Keratinocyte (primary cell): Measurements from ENCODE around the gene NCKAP5. TPM values are rescaled to one million over a fixed set of nuclear protein-coding genes. Genes with fewer than 3 reads are reported as not detected.

Source experiments
- DNase-seq: peaks from one replicate; pipeline ENCODE4 v3.0.0-alpha.2; 2011; ENCODE audit warnings: low read depth, missing footprints, low spot score
- FAIRE-seq: peaks from 2 replicates; lab custom pipeline; 2011; peaks lifted over from hg19 to GRCh38; lab: Jason Lieb, UNC
- H2AFZ ChIP-seq: 2 replicates; pipeline ENCODE4 v1.6.0; 2012; ENCODE audit warnings: low read length, control low read depth, inconsistent platforms; ENCODE audit not compliant: control insufficient read depth
- H3K27ac ChIP-seq: 2 replicates; pipeline ENCODE4 v1.5.1; 2011; ENCODE audit warnings: low read length; ENCODE audit not compliant: control insufficient read depth, insufficient read depth
- H3K27me3 ChIP-seq: 3 replicates; pipeline ENCODE4 v1.6.0; 2011; ENCODE audit warnings: low read length; ENCODE audit not compliant: control insufficient read depth, insufficient read depth; ENCODE audit errors: extremely low read depth
- H3K36me3 ChIP-seq, 2 experiments: 2 replicates in 1 of 2; 3 replicates in 1 of 2; pipeline ENCODE4 v1.5.1; 2011; ENCODE audit warnings: low read length in 2 of 2, mild to moderate bottlenecking in 1 of 2; ENCODE audit not compliant: control insufficient read depth in 2 of 2, insufficient read depth in 2 of 2; ENCODE audit errors: extremely low read depth in 1 of 2
- H3K4me1 ChIP-seq: 3 replicates; pipeline ENCODE4 v1.5.1; 2011; ENCODE audit warnings: low read length; ENCODE audit not compliant: control insufficient read depth, insufficient read depth; ENCODE audit errors: extremely low read depth
- H3K4me2 ChIP-seq: 3 replicates; pipeline ENCODE4 v1.6.0; 2011; ENCODE audit warnings: low read depth, low read length; ENCODE audit not compliant: control insufficient read depth, insufficient read depth; ENCODE audit errors: extremely low read depth
- H3K4me3 ChIP-seq, 3 experiments: fragments of 200-600 bp in 1 of 3; sonication (generic) in 1 of 3; 2 replicates in 2 of 3; 3 replicates in 1 of 3; pipeline ENCODE4 v1.5.1; 2011 to 2016; ENCODE audit warnings: low read length in 3 of 3, mild to moderate bottlenecking in 3 of 3, control low read depth in 2 of 3, inconsistent platforms in 1 of 3, low read depth in 1 of 3, mixed read lengths in 1 of 3, mixed run types in 1 of 3, moderate library complexity in 1 of 3; ENCODE audit not compliant: control insufficient read depth in 2 of 3, insufficient read depth in 2 of 3; ENCODE audit errors: extremely low read depth in 1 of 3
- H3K79me2 ChIP-seq: 2 replicates; pipeline ENCODE4 v1.6.0; 2012; ENCODE audit warnings: low read length; ENCODE audit not compliant: control insufficient read depth, insufficient read depth
- H3K9ac ChIP-seq: 3 replicates; pipeline ENCODE4 v1.6.0; 2011; ENCODE audit warnings: low read length; ENCODE audit not compliant: control insufficient read depth, insufficient read depth; ENCODE audit errors: extremely low read depth
- H3K9me1 ChIP-seq: 3 replicates; pipeline ENCODE4 v1.6.0; 2011; ENCODE audit warnings: low read length; ENCODE audit not compliant: control insufficient read depth, insufficient read depth; ENCODE audit errors: extremely low read depth
- H3K9me3 ChIP-seq: 2 replicates; pipeline ENCODE4 v1.5.1; 2012; ENCODE audit warnings: low read depth, low read length; ENCODE audit not compliant: control insufficient read depth
- H4K20me1 ChIP-seq: 3 replicates; pipeline ENCODE4 v1.6.0; 2011; ENCODE audit warnings: low read length; ENCODE audit not compliant: control insufficient read depth, insufficient read depth; ENCODE audit errors: extremely low read depth
- EZH2 ChIP-seq: IDR thresholded peaks from one replicate; pipeline ENCODE4 v1.6.1; 2012; ENCODE audit warnings: inconsistent platforms, mild to moderate bottlenecking, low read length, moderate library complexity
- dilution Hi-C: fragments of 300-500 bp; cut with MboI; formaldehyde crosslinking; loops from one replicate; pipeline ENCODE4 v1.7.0; 2020; ENCODE audit warnings: low sequenced_read_pairs; ENCODE audit not compliant: extremely low pct_ligation_motif_present
- polyA plus RNA-seq, 5 experiments: library from polyadenylated mRNA; depleted of rRNA in 3 of 5; stranded (reverse) in 3 of 5; stranded (forward) in 1 of 5; unstranded in 1 of 5; fragments of >200 nt; gene quantifications; 1 replicate in 1 of 5; 2 replicates in 3 of 5; 3 replicates in 1 of 5; pipeline versions ENCODE4 v1.2.1 to v1.2.3, GENCODE V29; 2011 to 2012; ENCODE audit warnings: missing spikeins in 2 of 5, low read depth in 1 of 5, low replicate concordance in 1 of 5
- TF ChIP-seq, protein P1 (sequence below), 3 experiments: IDR thresholded peaks in 1 of 3; conservative IDR thresholded peaks in 1 of 3; optimal IDR thresholded peaks in 1 of 3; 2 replicates in 2 of 3; 3 replicates in 1 of 3; pipeline versions ENCODE3 to v1.5.1; 2011; ENCODE audit warnings: low read length in 3 of 3, mild to moderate bottlenecking in 3 of 3, moderate library complexity in 2 of 3, control low read depth in 1 of 3, inconsistent platforms in 1 of 3; ENCODE audit not compliant: insufficient read depth in 2 of 3; ENCODE audit errors: extremely low read depth in 1 of 3

Gene NCKAP5
- polyA plus RNA-seq, 1 donor (not counting 4 experiments of a cell fraction or from before 2014, with no cell fraction given), result 3.6 TPM

- no peak overlapping the region for H3K27ac ChIP-seq
- no peaks in the 10 kb centered on the region for H3K9me3 ChIP-seq
- H3K4me3 ChIP-seq, result no peak overlapping the region
- DNase-seq (no peak), FAIRE-seq (no peak)
- no peak overlapping the region for H2AFZ ChIP-seq
- H3K4me2 ChIP-seq, result no peak overlapping the region
- H3K4me1 ChIP-seq, result peaks cover 15% of the 10 kb centered on the region
- H3K27me3 ChIP-seq, result no peaks in the 10 kb centered on the region
- dilution Hi-C loops, result no loop called here
- TF ChIP-seq, protein P1, sequence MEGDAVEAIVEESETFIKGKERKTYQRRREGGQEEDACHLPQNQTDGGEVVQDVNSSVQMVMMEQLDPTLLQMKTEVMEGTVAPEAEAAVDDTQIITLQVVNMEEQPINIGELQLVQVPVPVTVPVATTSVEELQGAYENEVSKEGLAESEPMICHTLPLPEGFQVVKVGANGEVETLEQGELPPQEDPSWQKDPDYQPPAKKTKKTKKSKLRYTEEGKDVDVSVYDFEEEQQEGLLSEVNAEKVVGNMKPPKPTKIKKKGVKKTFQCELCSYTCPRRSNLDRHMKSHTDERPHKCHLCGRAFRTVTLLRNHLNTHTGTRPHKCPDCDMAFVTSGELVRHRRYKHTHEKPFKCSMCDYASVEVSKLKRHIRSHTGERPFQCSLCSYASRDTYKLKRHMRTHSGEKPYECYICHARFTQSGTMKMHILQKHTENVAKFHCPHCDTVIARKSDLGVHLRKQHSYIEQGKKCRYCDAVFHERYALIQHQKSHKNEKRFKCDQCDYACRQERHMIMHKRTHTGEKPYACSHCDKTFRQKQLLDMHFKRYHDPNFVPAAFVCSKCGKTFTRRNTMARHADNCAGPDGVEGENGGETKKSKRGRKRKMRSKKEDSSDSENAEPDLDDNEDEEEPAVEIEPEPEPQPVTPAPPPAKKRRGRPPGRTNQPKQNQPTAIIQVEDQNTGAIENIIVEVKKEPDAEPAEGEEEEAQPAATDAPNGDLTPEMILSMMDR (optimal IDR thresholded peaks at IDR 0.05 in 1 of 3, IDR thresholded peaks at IDR 0.05 in 1 of 3, conservative IDR thresholded peaks at IDR 0.05 in 1 of 3; ENCODE audit: extremely low read depth in 1 of 3, insufficient read depth in 2 of 3, low read length in 3 of 3), result no peak
- TF ChIP-seq EZH2, result no peak
- no peaks in the 10 kb centered on the region for H3K9me1 ChIP-seq
- H3K9ac ChIP-seq, result no peak overlapping the region
- H4K20me1 ChIP-seq, result no peaks in the 10 kb centered on the region
- no peaks in the 10 kb centered on the region for H3K79me2 ChIP-seq
- H3K36me3 ChIP-seq, result no peaks in the 10 kb centered on the region
Observed at GRCh38 chr2:133198678-133199077, 369.6 kb downstream of the NCKAP5 start.

DNA sequence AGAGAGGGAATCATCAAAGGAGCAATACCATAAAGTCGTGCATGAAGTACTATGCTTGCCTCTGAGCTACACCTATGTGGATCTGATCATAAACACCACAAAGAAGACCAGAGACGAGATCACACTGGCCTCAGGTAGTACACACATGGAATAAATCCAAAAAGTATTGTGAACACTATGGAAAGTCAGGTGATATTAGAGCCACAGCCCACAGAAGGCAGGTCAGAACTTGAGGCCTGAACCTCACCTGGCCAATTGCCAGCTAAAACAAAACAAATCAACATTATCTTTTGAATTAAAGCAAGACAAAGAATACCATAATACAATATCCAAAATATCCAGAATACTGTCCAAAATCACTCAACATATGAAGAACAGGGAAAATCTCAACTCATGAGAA, 371.1 kb downstream of the NCKAP5 start:
- Histone ChIP-seq H3K36me3 (no peaks in the 10 kb centered on the region), H4K20me1 (no peaks in the 10 kb centered on the region), H3K4me2 (no peak overlapping the region), H2AFZ (no peak overlapping the region), H3K9ac (no peak overlapping the region), H3K27ac (no peak overlapping the region), H3K27me3 (no peaks in the 10 kb centered on the region), H3K79me2 (no peaks in the 10 kb centered on the region), H3K4me3 (no peak overlapping the region), H3K9me3 (no peaks in the 10 kb centered on the region), H3K4me1 (peaks cover 15% of the 10 kb centered on the region), H3K9me1 (no peaks in the 10 kb centered on the region)
- DNase-seq, result peak; percentile 40
- no peak for TF ChIP-seq EZH2
- TF ChIP-seq, protein P1 (optimal IDR thresholded peaks at IDR 0.05 in 1 of 3, IDR thresholded peaks at IDR 0.05 in 1 of 3, conservative IDR thresholded peaks at IDR 0.05 in 1 of 3; ENCODE audit: extremely low read depth in 1 of 3, insufficient read depth in 2 of 3, low read length in 3 of 3), result no peak
- dilution Hi-C loops, result no loop called here
- FAIRE-seq, result peak; percentile 59
